NOMO-1 treated with DMSO at 0.1 percent for 48 hours (cell line): ENCODE results near the gene TMTC2.

Experiments
- DNase-seq: peaks from one replicate; lab custom pipeline; 2025; ENCODE audit not compliant: unreplicated experiment; lab: John Stamatoyannopoulos, UW

The TMTC2 gene

DNA sequence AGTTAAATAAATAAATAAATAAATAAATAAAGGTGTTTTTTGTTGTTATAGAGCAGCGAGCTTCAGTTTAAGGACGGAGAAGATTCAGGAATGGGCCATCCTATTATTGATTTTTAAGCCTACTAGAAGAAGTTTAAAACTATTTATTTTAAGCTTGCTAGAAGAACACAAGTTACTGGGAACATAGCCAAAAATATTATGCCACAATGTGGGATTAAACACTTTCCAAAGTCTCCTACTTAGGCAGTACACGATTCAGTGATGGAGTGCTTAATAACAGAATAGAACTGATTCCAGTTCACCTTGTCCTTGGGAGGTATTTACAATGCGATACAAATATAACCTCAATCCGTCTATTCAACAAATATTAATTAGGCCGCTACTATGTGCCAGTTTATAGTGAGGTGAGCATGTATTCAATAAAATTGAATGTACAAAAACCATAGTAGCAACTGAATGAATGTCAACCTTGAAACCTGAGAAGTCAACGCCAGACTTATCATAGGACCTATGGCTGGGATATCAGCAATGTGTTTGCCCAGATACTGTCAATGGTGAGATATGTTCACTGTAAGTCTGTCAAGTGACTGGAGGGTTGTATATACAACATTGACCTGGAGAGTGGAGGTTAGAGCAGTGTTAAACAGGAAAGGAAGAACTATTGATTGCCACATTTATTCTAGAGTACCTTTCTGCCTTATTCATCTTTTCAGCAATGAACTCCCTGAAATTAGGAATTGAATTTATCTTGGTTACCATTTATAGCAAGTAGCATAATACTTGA lies 486.4 kb downstream of the TMTC2 start:
- no peak for DNase-seq

DNA sequence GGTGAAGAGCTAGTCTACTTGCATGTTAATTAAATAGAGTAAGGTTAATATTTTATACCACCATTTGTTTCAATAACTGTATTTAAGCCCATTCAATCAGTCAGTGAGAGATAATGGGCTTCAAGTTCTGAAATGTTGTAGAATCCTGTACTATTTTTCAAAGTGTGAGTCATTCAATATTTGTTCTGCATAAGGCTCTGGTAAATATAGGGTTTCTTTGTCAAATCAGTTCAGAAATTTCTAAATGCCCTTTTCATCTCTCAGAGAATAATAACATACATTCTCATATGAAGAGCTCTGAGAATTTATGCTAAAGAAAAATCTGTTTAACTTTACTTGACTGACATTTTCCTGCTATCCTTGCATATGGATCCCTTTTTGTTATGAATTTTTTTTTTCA lies 493.3 kb downstream of the TMTC2 start:
- DNase-seq = no peak

DNA sequence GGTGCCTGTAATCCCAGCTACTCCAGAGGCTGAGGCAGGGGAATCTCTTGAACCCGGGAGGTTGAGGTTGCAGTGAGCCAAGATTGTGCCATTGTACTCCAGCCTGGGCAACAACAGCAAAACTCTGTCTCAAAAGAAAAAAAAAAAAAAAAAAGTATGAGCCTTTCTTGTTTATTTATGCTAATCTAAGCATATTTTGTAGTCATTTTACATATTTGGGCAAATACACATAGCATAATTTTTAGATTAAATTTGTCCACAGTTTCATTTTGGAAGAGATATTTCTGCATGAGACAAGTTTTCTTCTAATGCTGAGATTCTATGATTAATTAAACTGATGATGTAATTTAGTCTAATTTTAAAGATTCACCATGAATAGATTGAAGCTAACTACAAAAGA lies 494.4 kb downstream of the TMTC2 start:
- DNase-seq = no peak

DNA sequence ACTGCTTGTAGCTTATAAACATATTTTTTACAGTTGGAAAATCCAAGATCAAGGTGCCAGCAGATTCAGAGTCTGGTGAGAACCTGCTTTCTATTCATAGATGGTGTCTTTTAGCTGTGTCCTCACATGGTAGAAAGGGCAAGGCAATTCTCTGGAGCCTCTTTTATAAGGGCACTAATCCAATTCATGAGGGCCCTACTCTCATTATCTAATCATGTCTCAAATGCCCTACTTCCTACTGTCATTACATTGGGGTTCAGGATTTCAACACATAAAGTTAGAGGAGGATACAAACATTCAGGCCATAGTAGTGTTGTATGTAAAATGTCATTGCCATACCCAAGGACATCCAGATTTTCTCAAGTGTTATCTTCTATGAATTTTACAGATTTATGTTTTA lies 496.4 kb downstream of the TMTC2 start:
- DNase-seq = no peak
